Right renal pelvis (tissue), 4 donors: ENCODE data around the gene SPX. TPM values are rescaled to one million over a fixed set of nuclear protein-coding genes. Genes with fewer than 3 reads are reported as not detected.
A peak's percentile ranks its signal among the peaks of the same experiment; 100 is the strongest.

Source experiments
- DNase-seq, 4 donors: peaks; one replicate each; pipeline ENCODE4 v3.0.0-alpha.2; 2013; ENCODE audit warnings: low read depth in 4 of 4, low spot score in 3 of 4, missing footprints in 1 of 4
- polyA plus RNA-seq, 4 donors: library from polyadenylated mRNA; unstranded; fragments of 120-200 nt; gene quantifications; one replicate each; pipeline ENCODE4 v1.2.1, GENCODE V29; 2013; ENCODE audit not compliant: insufficient read length in 4 of 4

The SPX gene, protein sequence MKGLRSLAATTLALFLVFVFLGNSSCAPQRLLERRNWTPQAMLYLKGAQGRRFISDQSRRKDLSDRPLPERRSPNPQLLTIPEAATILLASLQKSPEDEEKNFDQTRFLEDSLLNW
- polyA plus RNA-seq, result 10 to 100 TPM; 13.5 to 22.9 (median 19.3) TPM

DNA sequence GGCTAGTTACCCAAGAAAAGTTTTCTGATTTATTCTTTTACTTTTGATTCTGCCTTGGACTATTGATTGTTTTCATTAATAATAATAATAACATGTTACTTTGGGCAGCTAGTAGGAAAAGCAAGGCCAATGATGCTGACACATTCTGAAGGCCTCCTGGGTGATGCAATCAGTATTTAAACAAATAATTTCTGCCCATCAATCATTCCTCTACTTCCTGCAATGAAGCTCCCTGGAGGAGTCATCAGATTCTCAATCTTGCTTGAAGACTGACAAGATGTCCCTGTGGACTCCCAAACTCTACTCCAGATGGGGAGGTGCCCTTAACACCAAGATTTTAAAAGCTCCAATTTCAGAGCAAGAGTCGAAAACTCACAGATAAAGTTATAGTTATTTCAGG, at the start of gene SPX:
Gene SPX (plus strand): TSS at position 244 of the 400 bp plus-strand sequence. CDS start 177 bp downstream, outside the sequence.
- DNase-seq, result no peak

DNA sequence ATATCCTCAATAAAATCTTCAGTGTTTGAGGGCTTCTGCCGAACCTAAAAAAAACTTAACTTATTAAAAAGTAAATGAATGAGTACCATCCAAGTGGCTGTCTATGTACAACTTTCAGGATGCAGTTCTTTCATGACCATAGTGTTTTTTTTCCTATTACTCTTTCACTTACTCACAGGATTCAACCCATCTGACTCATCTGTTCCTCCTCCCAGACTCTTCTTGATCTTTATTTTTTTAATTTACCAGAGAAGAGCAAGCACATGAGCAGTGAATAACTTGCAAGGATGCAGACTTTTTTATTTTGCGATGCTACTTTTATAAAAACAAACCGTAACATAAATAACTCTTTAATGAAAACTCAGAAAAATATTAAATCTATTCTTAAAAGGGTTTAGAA, 49.1 kb upstream of the SPX start:
- no peak for DNase-seq

DNA sequence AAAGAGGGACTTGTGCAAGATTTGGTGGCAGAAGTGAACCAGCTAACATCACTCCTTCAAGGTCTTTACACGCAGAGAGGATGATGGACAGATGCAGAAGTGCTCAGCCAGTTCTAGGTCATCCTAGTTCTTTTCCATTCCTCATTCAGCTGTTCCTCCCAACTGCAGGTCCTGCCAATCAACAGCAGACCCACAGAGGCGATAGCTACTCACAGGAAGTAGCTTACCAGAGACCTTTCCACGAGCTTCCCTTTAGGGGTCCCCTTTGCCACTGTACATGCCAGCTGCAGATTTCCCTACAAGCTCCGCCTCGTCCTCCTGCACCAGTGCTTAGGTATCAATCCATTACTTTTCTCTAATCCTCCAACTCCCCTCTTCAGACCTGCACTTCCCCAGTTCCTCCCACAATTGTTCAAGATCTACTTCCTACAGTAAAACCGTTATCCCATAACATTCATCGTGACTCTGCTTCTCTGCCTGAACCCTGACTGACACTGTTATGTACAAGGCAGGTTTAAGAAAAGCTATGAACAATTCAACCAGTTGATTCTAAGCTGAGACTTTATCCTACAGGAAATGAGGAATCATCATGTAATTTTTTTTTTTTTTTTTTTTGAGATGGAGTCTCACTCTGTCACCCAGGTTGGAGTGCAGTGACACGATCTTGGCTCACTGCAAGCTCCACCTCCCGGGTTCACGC, 47.2 kb upstream of the SPX start:
- DNase-seq, result no peak

- DNase-seq, result no peak
Observed at GRCh38 chr12:21483531-21483930, 42.6 kb upstream of the SPX start.

DNA sequence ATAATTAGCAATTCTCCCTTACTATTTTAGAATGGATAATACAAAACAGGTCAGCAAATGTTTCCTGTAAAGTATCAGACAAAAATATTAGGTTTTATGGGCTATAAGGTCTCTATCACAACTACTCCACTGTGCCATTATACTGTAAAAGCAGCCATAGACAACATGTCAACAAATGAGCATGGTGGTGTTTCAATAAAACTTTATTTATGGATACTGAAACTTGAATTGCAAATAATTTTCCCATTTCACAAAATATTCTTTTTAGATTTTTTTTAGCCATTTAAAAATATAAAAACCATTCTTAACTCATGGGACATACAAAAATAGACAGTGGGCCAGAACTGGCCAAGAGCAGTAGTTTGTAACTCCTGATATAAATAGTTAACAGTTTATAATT, 40.1 kb upstream of the SPX start:
- no peak for DNase-seq

- DNase-seq, result no peak
Observed at GRCh38 chr12:21499765-21500164, 26.3 kb upstream of the SPX start.

GRCh38 chr12:21500786-21501257, 25.3 kb upstream of the SPX start:
- no peak for DNase-seq

DNA sequence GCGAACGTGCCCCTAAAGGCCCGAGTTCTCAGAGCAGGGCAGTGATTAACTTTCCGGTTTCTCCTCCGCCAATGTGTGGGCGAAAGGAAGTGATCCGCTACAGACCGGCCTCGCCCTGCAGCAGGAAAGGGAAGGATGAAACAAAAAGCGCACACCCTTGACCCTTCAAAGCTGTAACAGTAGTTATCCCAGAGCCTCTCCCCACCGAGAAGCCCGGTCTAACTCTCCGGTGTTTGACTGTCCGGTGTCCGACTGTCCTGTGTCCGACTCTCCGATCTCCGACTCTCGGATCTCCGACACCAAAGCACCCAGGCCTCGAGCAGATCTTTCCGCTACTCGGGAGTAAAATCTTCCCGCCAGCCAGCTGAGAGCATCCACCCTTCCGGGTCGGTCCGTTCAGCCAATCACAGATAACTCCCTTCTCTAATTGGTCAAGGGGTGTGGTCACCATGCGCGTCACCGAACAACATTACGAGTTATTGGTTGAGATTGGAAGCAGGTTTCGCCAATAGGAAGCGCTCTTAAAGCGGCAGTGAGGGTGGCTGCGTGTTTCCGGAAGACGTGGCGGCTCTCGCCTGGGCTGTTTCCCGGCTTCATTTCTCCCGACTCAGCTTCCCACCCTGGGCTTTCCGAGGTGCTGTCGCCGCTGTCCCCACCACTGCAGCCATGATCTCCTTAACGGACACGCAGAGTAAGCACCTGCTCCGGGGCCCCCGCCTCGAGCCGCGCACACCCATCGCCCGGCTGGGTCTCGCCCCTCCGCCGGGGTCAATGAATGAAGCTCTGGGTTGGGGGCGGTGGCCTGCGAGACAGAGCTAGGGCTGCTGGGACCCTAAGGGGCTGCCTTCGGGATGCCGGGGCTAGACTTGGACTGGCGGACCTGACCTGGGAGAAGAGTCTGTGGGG, 24.6 kb upstream of the SPX start, which contains the start of the genes GOLT1B and RECQL:
Gene GOLT1B (plus strand): TSS at position 532 of the 906 bp plus-strand sequence. CDS start 135 bp downstream, at position 667.
Gene RECQL (minus strand): TSS at position 378 of the 906 bp plus-strand sequence. CDS start 2,065 bp downstream, outside the sequence.
- peak; percentile 96 to 98 (median 98) for DNase-seq

DNA sequence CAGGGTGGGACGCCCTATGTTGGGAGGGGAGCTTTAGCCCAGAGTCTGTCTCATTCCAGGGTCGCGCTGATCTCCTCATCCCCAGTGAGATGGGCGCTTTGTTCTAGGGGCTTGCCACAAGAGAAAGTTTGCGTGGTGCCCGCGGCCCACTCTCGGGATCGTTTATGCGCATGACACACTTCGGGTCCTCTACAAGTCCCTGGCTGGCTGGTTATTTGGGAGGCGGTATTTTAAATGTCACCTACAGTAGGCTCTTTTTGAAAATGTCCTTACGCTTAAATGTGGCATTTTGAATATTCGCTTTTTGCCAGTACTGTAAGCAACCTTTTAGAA, 24.0 kb upstream of the SPX start:
- DNase-seq, result peak in 2 of 4 donors; percentile 4 to 12

DNA sequence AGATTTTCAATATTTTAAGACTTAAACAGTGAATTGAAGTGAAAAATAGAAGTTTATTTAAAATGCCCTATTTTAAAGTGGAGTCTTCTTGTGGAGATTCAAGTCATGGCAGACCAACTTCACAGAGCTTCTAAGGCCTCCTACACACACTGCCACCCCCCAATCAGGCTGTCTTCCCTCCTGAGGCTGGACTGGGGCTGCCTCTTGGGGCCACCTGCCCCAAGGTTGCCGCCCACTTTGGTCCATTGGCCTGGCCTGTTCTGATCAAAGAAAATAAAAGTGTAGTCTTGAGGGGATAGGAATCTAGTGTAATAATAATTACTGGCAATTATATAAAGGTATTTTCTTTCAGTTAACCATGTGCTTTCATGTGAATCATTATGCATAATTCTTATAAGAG, 23.2 kb upstream of the SPX start:
- DNase-seq, result no peak

DNA sequence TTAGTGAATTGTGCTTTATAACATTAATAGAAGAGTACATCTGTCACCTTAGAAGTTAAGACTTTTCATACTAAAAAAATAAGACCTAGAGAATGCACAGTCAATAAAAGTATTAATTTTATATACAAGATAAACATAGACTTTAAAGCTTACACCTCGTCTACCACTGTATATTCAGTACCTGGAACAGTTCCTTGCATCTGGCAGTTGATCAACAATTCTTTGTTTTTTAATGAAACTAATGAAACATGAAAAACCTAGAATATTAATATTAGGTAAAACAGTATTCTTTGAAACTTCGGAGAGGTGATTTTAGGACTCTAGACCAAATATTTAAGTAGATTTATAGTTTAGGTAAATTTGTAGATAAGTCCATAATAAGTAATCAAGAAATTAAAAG, 20.2 kb upstream of the SPX start:
- DNase-seq, result no peak

DNA sequence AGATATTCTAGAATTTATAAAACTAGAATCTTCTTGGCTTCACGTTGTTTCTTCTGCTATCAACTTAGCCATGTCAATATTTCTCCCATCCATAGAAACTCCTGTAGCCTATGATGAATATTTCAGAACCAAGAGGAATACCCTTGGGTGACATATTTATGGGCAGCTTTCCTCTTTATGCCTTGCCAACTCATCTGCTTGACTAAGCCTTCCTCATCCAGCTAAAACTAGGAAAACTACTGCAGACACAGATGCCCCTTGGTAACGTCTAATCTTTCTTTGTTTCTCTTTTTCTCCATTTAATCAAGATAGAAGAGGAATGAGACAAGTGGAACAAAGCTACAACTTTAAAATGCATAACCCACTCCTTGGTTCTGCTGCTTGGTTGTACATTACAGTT, 18.2 kb upstream of the SPX start:
- no peak for DNase-seq

GRCh38 chr12:21509768-21510167, 16.3 kb upstream of the SPX start:
- DNase-seq, result no peak

- no peak for DNase-seq
Observed at GRCh38 chr12:21516281-21516680, 9.8 kb upstream of the SPX start.

- DNase-seq, result no peak
Observed at GRCh38 chr12:21518451-21518850, 7.6 kb upstream of the SPX start.

- DNase-seq, result no peak
Observed at GRCh38 chr12:21521541-21521940, 4.6 kb upstream of the SPX start.

- DNase-seq, result no peak
Observed at GRCh38 chr12:21523148-21523547, 2.9 kb upstream of the SPX start.

DNA sequence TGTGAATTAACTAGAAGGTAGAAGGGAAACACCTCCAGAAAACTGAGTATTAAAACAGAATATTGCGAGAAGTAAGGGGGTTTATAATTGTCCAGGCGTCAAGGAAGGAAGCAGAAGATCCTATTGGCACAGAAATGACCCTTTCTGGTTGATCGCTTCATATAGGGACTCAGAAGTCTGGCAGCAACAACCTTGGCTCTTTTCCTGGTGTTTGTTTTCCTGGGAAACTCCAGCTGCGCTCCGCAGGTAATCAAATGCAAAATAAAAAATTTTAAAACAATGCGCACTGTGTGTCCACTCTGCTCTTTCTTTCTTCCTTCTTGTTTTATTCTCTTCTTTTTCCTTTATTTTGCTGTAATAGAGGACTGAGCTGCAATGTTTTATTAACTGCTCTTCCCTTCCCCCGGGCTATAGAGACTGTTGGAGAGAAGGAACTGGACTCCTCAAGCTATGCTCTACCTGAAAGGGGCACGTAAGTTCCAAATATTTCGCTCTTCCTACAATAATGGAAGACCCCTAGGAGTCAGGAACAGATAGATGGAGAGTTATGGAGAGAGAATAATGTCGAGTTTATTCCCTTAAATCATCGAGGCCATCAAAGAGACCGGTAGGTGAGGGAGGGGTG, 737 bp downstream of the SPX start:
- no peak for DNase-seq

- DNase-seq, result peak in 2 of 4 donors; percentile 14 to 26
Observed at GRCh38 chr12:21527451-21528180, 1.5 kb downstream of the SPX start.

GRCh38 chr12:21528953-21529352, 2.9 kb downstream of the SPX start:
- DNase-seq, result peak in 2 of 4 donors; percentile 57 to 60
